ENCODE measurements around the gene BICD1. TPM values are rescaled to one million over a fixed set of nuclear protein-coding genes. Genes with fewer than 3 reads are reported as not detected.

The BICD1 gene
- total and polyA plus RNA-seq, 9 donors, result 19.4 to 75.5 (median 60.2) TPM

DNA sequence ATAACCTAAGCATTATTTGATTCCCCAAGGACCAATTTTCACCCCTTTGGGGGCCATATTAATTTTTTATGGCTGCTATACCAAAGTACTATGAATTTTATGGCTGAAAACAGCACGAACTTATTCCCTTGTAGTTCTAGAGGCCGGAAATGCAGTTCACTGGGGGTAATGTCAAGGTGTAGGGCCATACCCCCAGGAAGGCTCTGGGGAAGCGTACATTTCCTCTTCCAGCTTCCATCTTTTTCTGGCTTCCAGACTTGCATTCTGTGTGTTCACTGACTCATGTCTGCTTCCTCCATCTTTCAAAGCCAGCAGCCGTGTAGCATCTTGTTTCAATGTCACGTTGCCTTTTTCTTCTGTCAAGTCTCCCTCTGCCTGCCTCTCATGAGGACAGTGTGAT is 133.5 kb downstream of the BICD1 start:
- no peak overlapping the region for H3K27ac ChIP-seq
- no peaks in the 10 kb centered on the region for H3K27me3 ChIP-seq
- H3K4me3 ChIP-seq, result no peak overlapping the region
- H3K36me3 ChIP-seq, result no peaks in the 10 kb centered on the region
- intact Hi-C loops (cut with DNase I), result no loop called here
- H3K9me3 ChIP-seq, result no peaks in the 10 kb centered on the region
- no peaks in the 10 kb centered on the region for H3K4me1 ChIP-seq (ENCODE audit: insufficient read depth)
- TF ChIP-seq, protein P1, sequence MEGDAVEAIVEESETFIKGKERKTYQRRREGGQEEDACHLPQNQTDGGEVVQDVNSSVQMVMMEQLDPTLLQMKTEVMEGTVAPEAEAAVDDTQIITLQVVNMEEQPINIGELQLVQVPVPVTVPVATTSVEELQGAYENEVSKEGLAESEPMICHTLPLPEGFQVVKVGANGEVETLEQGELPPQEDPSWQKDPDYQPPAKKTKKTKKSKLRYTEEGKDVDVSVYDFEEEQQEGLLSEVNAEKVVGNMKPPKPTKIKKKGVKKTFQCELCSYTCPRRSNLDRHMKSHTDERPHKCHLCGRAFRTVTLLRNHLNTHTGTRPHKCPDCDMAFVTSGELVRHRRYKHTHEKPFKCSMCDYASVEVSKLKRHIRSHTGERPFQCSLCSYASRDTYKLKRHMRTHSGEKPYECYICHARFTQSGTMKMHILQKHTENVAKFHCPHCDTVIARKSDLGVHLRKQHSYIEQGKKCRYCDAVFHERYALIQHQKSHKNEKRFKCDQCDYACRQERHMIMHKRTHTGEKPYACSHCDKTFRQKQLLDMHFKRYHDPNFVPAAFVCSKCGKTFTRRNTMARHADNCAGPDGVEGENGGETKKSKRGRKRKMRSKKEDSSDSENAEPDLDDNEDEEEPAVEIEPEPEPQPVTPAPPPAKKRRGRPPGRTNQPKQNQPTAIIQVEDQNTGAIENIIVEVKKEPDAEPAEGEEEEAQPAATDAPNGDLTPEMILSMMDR (IDR thresholded peaks at IDR 0.05), result no peak
- TF ChIP-seq POLR2A (IDR thresholded peaks at IDR 0.05) (no peak), EP300 (IDR thresholded peaks at IDR 0.05) (no peak)
- no peak for DNase-seq
- 91 to 96% (median 93%) methylated on average over 5 of the region's 5 CpGs for WGBS, 3 donors

DNA sequence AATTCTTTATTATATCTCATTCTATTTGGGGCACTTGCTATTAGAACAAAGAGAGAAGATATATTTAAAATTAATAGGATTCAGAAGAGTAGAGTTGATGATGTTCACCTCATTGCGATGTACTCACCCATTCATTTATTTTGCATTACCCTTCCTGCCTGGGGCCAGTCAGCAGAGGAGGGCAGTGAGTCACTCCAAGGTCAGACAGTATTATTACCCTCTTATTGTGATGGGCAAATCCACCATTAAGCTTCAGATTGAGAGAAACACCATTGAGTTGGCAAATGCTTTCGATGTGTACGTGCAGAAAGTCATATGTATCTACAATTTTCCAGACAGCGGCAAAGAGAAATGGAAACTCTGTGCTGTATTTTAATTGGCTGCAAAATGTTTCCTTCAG is 134.2 kb downstream of the BICD1 start:
- Histone ChIP-seq H3K36me3 (no peaks in the 10 kb centered on the region), H3K27ac (no peak overlapping the region), H3K4me1 (ENCODE audit: insufficient read depth) (no peaks in the 10 kb centered on the region), H3K9me3 (no peaks in the 10 kb centered on the region), H3K4me3 (no peak overlapping the region), H3K27me3 (no peaks in the 10 kb centered on the region)
- intact Hi-C loops (cut with DNase I), result no loop called here
- 72 to 97% (median 91%) methylated on average over 4 of the region's 4 CpGs for WGBS, 3 donors
- TF ChIP-seq, protein P1 (IDR thresholded peaks at IDR 0.05), result no peak
- TF ChIP-seq EP300 (IDR thresholded peaks at IDR 0.05) (no peak), POLR2A (IDR thresholded peaks at IDR 0.05) (no peak)
- no peak for DNase-seq

DNA sequence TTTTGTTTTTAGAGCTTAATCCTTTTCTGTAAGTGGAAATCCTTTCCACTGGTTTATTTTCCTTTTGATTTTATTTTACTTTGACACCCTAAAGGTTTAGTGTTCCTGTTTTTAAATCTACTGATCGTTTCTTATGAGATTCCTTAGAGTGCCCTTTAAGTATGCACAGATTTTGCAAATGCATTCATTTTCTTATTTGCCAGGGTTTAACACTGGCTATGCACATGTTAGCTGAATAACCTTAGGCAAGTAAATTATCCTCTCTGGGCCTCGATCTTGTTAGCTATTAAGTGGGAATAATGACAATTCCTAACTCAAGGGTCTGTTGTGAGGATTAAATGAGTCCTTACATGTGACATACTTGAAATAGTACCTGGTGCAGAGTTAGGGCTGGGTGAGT is 136.0 kb downstream of the BICD1 start:
- intact Hi-C loops (cut with DNase I), result no loop called here
- Histone ChIP-seq H3K36me3 (no peaks in the 10 kb centered on the region), H3K9me3 (no peaks in the 10 kb centered on the region), H3K4me3 (no peak overlapping the region), H3K4me1 (ENCODE audit: insufficient read depth) (no peaks in the 10 kb centered on the region), H3K27me3 (no peaks in the 10 kb centered on the region), H3K27ac (no peak overlapping the region)
- DNase-seq, result no peak
- 65 to 78% (median 71%) methylated on average over 2 of the region's 2 CpGs for WGBS, 3 donors
- TF ChIP-seq EP300 (IDR thresholded peaks at IDR 0.05) (no peak), POLR2A (IDR thresholded peaks at IDR 0.05) (no peak)
- TF ChIP-seq, protein P1 (IDR thresholded peaks at IDR 0.05), result no peak

DNA sequence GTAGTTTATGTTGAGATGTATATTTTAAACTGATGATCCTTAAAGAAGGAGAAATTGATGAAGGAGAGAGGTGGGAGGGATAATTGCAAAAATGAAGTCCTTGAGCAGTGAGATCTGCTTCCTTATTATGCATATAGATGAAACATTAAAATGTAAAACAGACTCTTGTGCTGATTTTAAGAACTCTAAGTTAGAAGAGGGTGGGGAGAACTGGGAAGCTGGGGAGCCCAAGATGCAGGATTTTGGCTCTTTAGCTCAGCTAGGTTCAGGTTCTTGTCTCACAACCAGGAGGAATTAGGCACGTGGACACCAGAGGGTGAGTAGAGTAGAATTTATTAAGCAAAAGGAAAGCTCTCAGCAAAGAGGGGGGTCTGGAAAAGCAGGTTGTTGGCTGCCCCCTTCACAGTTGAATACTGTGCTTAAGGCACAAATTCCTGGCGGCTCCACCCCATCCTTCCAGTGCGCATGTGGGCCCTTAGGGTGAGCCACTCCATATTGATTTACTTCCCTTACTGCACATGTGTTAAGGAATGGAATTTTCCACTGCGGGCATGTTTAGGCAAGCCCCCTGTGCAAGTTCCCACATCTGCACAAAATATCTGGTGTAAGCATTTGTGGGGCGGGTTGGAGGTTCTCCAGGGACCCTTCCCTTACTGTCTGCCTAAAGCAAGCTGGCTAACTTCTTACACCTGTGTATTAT is 141.9 kb downstream of the BICD1 start:
- 94 to 96% (median 96%) methylated on average over 5 of the region's 5 CpGs for WGBS, 3 donors
- no peak for DNase-seq
- no peaks in the 10 kb centered on the region for H3K27me3 ChIP-seq
- intact Hi-C loops (cut with DNase I), result no loop called here
- no peak overlapping the region for H3K27ac ChIP-seq
- no peaks in the 10 kb centered on the region for H3K9me3 ChIP-seq
- H3K36me3 ChIP-seq, result no peaks in the 10 kb centered on the region
- TF ChIP-seq, protein P1 (IDR thresholded peaks at IDR 0.05), result no peak
- TF ChIP-seq EP300 (IDR thresholded peaks at IDR 0.05), result no peak
- TF ChIP-seq POLR2A (IDR thresholded peaks at IDR 0.05), result no peak
- H3K4me3 ChIP-seq, result no peak overlapping the region
- no peaks in the 10 kb centered on the region for H3K4me1 ChIP-seq (ENCODE audit: insufficient read depth)

Data from ovary (tissue), 9 donors.